GM18867 (cell line): ENCODE results near the gene GAA.

Experiments
- ATAC-seq: cut with Tn5 transposase; IDR thresholded peaks from one replicate; pipeline ENCODE4 v1.9.1; 2021; ENCODE audit warnings: mild to moderate bottlenecking, moderate library complexity; ENCODE audit not compliant: unreplicated experiment

The GAA gene

GRCh38 chr17:80115159-80115558 is 13.8 kb downstream of the GAA start:
- ATAC-seq, result no peak

- no peak for ATAC-seq
Measured at GRCh38 chr17:80116276-80116920, 15.0 kb downstream of the GAA start.

- ATAC-seq, result no peak
Measured at GRCh38 chr17:80116921-80117380, 15.6 kb downstream of the GAA start.

- no peak for ATAC-seq
Measured at GRCh38 chr17:80117491-80118401, 16.4 kb downstream of the GAA start.

GRCh38 chr17:80118601-80119270 is 17.4 kb downstream of the GAA start:
- no peak for ATAC-seq

GRCh38 chr17:80119271-80119791 is 17.9 kb downstream of the GAA start:
- ATAC-seq, result no peak

- no peak for ATAC-seq
Measured at GRCh38 chr17:80119839-80120238, 18.5 kb downstream of the GAA start.

- no peak for ATAC-seq
Measured at GRCh38 chr17:80122026-80122575, 20.7 kb downstream of the GAA start.

- no peak for ATAC-seq
Measured at GRCh38 chr17:80122926-80123505, 21.6 kb downstream of the GAA start.

GRCh38 chr17:80123791-80124190 is 22.4 kb downstream of the GAA start:
- no peak for ATAC-seq

GRCh38 chr17:80124351-80124981 is 23.1 kb downstream of the GAA start:
- no peak for ATAC-seq

GRCh38 chr17:80125656-80126448 is 24.5 kb downstream of the GAA start:
- ATAC-seq, result no peak

- ATAC-seq, result no peak
Measured at GRCh38 chr17:80126449-80126715, 25.0 kb downstream of the GAA start.

GRCh38 chr17:80129006-80129565 is 27.7 kb downstream of the GAA start:
- no peak for ATAC-seq

- no peak for ATAC-seq
Measured at GRCh38 chr17:80130992-80131391, 29.6 kb downstream of the GAA start.

- ATAC-seq, result no peak
Measured at GRCh38 chr17:80132906-80133625, 31.7 kb downstream of the GAA start.

- no peak for ATAC-seq
Measured at GRCh38 chr17:80133626-80133970, 32.2 kb downstream of the GAA start.

- ATAC-seq, result no peak
Measured at GRCh38 chr17:80137131-80137530, 35.8 kb downstream of the GAA start.
